HG03565 (cell line): ENCODE results near the gene CMC2.
A peak's percentile ranks its signal among the peaks of the same experiment; 100 is the strongest.

Experiments used
- ATAC-seq: cut with Tn5 transposase; IDR thresholded peaks from one replicate; pipeline ENCODE4 v1.9.1; 2021; ENCODE audit warnings: mild to moderate bottlenecking, moderate library complexity; ENCODE audit not compliant: unreplicated experiment

Gene CMC2

DNA sequence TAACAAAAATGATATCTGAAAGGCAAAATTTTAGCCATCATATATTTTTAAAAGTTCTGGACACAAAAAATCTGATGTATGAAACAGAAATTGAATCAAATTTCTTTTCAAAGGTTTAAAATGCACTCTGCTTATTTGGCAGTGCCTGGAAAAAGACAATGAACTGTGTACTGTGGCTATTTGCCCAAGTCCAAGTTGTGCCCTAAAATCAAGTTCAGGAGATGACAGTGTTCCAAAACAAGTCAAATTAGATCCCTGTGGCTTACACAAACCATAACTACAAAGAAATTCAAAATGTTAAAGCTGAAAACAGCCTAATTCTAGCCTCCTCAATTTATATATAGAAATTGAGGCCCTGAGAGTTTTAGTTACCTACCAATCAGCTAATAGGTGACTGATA lies 25.6 kb downstream of the CMC2 start:
- no peak for ATAC-seq

DNA sequence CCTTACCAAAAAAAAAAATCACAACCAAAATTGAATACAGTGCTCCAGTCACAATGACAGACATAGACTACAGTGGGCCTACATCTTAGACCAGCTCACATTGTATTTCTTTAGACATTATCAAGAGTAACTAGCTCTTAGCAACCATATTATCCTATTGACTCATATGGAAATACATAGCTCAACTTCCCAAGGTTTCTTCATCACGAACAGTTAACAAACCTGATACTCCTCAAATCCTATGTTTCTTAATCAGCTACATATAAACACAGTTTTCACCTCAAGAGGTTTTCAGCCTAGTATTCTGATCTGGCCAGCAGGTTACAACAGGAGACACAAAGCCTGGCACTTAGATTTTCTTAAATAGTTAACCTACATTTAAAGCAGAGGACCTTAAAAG lies 29.7 kb downstream of the CMC2 start:
- no peak for ATAC-seq

DNA sequence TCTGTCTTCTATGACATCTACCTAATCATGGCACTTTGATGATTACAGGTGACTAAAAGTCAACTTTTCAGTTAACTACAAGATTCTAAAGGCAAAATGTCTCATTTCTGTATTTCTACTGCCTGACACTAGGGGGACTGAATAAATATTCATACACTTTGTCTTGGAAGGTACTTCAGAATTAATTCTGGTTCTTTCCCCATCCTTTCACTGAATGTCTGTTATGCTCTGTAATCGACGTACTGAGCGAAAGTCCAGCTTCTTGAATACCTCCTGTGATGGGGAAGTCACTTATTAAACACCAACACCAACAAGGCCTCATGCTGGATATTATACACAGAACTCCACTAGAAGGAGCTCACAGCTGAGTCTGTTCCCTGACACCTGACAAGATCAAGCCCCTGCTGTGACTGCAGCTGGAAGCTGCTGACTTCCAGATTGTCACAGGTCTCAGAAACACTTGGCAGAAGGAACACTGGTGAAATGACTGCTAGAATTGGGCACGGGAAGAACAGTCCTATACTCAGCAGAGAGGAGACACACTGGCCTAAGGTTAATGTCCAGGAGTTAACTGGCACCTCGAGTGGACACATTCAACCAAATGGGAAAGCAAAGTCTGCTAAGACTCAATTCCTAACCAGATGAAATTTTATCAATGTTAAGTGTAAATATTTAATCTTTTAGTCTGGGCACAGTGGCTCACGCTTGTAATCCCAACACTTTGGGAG lies 31.9 kb downstream of the CMC2 start:
- ATAC-seq: no peak

DNA sequence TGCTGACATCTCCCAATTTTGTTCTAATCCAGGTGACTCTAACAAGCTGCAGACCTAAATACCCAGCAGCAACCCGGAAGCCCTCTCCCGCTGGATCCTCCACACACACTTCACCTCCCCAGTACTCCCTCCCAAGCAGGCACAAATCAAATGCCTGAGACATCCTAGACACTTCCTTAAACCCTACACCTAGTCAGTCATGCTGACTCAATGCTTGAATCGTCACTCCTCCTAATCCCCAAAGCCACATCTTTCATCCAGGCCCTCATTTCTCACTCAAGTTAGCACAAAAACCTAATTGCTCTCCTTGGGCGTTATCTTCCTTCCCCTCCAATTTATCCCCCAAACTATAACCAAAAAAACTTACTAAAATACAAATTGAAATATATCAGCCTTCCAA lies 32.7 kb downstream of the CMC2 start:
- ATAC-seq: no peak

DNA sequence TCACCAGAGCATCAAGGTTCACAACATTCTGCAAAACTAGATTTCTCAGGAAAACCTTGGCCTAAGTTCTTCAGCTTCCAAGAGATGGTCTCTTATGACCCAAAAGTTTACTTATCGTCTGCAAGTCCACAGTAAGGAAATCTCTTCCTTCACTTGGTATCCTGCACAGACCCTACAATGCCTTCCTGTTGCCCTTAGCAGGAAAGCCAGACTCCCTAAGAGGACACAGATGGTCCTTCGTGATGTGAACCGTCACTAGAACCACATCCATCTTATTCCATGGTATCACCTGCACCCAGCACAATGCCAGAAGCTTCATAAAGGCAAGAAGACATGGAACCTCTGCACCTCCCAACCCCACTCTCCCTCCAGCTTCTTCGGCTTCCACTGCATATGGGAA lies 34.1 kb downstream of the CMC2 start:
- no peak for ATAC-seq

DNA sequence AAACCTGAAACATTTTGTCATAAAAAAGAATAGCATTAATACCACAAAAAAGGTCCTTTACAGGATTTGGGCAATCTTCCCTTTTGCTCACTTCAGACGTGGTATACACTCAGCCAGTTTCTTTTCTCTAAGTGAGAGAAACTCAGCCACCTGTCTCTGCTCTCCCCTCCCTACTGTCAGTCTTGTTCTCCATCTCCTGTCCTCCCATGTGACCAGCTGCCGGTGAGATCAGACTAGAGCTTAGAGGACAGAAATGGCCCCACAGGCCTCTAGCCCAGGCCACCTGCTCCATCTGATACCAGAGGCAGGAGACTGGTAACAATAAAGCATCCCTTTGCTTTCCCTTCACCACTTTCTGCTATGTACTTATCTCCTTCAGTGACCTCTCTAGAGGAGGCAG lies 34.9 kb downstream of the CMC2 start:
- ATAC-seq: peak; percentile 57

DNA sequence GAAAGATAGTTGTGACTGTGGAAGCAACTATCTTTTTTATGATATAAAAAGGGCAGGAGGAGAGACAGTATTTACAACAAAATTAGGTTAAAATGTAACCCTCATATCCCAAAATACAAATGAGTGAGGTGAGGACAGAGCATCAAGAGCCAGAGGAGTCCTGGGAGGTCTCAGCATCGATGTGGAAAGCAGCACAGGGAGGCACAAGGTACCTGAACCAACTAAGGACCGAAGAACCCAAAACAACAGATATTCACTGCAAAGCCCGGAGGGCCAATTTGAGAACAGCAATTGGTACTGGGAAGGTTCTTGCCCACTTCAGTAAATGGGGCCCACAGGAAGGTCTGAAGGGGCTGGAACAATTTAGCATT lies 37.6 kb downstream of the CMC2 start:
- ATAC-seq: no peak

DNA sequence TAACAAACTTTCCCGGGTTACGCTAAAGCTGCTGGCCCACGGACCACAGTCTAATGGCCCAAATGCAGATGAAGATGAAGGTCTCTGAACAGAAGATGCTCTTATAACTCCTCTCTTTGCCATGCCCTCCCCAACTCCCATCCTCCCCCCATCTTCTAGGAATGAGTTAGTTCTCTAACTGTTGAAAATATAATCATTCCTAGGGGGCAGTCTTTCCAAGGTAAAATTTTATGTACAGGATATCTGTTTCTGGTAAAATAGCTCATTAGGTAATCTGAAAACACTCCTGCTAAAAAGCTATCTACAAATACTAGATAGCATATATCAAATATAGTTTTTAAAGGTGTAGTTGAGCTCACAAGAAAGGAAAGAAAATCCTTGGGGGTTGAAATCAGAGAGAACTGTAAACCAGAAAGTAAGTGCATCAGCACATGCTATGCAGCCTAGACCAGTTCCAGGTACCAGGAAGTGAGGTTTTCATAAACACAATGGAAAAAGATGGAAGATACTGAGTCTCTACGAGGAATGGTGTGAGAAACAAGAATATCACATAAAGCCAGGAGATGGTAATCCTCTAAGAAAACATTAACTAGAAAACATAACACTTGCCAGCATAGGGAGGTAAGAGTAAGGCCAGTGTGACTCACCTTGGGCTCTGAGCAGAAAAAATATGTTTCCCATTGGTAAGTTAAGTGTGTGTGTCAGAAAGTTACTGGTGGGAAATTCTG lies 38.1 kb downstream of the CMC2 start:
- no peak for ATAC-seq

DNA sequence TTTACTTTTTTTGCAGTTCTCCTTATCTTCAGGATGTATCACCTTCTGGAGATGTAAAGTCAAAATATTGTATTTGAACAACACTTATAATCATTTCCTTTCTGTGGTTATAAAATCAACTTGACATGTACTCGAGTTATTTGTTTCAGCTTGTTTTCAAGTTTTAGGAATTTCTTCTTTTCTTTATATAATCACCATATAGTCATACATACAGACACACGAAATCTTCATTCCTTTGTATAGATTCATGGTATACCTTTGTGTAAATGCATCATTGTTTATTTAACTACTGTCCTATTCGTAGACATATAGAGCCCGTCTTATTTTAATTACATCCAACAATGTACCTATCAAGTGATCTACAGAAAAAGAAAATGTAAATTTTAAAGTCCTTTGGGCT lies 40.1 kb downstream of the CMC2 start:
- no peak for ATAC-seq

DNA sequence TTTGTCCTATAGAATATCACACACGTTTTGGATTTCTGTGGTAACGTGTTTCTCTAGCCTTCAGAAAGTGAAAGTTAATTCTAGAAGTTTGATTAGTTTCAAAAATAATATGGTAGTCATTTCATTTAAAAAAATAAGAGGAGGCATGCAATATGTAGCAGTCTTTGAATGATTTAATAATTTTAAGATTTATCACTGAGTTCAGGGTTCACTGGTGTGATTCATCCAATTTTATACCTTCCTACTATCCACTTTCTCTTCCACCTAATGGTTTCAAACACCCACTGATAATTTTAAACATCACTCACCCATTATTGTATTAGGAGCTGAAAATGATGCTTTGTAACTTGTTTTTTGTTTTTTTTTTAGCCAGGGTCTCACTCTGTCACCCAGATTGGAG lies 42.3 kb downstream of the CMC2 start:
- no peak for ATAC-seq

DNA sequence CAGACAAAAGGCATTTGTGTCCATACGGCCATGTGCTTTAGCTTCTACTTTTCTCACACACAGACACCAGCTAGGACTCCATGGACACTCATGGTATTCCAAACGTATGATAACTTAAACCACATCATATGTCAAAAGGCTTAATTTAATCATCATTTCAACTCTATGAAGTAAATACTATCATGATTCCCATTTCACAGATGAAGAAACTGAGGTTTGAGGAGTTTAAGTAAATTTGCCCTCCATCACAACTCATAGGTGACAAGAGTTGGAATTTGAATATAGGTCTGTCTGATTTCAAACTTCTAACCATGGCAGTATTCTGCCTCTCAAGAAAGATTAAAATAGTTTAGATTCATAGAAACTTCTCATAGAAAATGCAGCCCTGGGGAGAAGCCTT lies 43.8 kb downstream of the CMC2 start:
- ATAC-seq: no peak

DNA sequence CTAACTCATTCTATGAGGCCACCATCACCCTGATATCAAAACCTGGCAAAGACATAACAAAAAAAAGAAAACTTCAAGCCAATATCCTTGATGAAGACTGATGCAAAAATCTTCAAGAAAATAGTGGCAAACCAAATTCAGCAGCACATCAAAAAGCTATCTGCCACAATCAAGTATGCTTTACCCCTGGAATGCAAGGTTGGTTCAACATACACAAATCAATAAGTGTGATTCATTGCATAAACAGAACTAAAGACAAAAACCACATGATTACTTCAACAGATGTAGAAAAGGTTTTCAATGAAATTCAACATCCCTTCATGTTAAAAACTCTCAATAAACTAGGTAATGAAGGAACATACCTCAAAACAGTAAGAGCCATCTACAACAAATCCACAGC lies 48.4 kb downstream of the CMC2 start:
- ATAC-seq: no peak

DNA sequence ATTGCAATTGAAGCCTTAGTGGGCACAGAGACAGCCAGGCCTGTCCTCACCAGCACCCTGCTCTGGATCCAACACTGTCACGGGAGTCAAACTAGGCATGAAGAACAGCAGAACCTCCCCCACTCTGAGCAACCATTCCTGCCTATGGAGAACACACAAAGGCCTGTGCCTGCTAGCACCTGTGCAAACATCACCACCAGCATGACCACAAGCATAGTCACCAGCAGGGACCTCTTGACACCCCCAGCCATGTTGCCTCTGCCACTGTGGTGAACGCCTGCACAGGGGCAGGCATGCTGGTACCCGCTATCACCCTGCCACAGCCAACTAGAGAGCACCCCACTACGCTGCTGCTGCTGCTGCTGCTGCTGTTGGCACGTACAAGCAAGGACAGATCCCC lies 51.7 kb downstream of the CMC2 start:
- no peak for ATAC-seq

DNA sequence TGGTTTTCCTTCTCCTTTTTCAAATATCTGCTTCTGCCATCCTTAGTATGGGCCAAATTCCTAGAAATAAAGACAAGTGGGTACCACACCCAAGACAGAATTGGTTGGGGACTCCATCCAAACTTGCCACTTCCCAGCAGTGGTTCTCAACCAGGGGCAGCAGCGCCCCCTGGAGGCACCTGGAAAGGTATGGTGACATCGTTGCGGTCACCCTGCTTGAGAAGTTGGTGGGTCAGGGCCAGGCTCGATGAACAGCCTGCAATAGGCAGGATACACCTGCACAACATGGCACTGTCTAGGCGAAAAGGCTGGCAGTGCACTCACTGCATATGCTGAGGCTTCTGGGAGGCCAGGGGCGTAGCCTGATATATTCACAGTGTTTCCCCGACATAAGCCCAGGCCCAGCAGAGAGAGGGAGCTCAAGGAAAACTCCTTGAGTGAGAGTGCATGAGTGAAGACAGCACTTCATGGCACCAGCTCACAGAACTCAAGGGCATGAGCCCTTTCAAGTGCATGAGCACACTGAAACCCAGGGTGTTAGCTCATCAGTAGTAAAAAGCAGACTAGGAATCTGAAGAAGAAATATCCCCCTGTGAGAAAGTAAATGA lies 57.7 kb downstream of the CMC2 start:
- no peak for ATAC-seq

DNA sequence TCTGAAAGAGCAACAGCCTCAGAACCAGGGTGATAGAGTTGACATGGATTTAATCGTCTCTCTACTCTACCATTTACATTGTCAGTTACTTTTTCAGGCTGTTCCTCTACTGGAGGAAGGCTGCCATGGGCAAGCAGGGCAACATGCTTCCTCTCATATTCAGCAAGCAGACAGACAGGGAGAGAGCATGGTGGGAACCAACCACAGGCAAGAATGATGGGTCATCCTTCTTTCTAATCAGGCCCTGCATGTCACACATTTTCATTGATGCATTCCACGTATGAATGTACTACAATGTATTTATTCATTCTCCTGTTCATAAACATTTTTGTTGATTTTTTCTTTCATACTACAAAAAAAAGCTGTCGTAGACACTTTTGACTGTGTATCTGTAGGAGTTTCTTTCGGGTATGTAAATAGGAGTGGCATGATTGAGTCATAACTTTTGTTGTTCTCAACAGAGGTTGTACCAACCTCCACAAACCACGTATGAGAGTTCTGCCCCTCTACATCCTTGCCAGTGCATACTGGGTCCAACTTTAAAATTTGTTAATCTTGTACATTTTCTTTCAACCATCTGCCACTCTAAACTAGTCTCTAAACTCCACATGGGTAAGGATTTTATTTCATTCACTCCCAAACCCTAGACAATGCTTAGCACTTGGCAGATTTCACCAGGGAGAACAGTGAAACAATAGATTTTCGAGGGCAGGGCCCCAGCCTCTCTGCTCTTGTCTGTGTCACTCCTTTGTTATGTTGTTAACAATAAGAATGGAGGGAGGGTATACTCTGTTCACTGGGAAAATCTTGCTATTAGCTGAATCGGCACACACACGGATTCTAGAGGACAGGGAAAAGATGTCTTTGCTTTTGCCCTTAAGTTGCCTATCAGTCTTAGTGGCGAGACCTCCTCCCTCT lies 58.7 kb downstream of the CMC2 start:
- no peak for ATAC-seq

DNA sequence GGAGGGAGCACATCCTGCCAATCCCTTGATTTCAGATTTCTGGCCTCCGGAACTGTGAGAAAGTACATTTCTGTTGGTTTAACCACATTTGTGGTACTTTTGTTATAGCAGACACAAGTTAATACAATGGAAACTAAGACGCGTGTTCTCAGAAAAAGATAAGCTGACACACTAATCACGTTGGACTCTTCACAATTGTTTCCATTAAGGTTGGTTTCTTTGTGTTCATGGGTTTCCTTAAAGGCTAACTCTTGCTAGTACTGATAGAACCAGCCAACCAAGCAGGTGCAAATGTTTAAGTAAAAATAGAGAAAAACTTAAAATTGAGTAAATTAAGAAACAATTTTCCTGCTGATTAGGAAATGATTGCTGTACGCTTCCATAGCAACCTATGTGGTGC lies 59.4 kb downstream of the CMC2 start:
- no peak for ATAC-seq

DNA sequence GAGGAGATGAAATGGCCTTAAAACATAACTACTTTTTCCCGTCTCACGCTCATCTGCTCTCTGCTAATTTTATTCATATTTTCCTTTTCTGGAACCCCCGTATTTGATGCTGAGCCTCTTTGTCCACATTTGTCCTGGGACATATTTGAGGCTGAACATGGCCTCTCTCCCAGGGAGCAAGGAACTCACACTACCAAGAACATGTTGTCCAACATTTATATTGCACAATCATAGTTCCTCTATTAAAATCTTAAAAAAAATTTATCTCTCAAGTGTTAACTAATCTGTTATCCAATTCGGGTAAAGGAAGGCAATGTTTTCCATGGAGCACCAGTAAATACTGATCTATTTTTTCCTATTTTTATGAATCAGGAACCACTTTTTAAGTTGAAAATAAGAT lies 60.2 kb downstream of the CMC2 start:
- ATAC-seq: no peak

DNA sequence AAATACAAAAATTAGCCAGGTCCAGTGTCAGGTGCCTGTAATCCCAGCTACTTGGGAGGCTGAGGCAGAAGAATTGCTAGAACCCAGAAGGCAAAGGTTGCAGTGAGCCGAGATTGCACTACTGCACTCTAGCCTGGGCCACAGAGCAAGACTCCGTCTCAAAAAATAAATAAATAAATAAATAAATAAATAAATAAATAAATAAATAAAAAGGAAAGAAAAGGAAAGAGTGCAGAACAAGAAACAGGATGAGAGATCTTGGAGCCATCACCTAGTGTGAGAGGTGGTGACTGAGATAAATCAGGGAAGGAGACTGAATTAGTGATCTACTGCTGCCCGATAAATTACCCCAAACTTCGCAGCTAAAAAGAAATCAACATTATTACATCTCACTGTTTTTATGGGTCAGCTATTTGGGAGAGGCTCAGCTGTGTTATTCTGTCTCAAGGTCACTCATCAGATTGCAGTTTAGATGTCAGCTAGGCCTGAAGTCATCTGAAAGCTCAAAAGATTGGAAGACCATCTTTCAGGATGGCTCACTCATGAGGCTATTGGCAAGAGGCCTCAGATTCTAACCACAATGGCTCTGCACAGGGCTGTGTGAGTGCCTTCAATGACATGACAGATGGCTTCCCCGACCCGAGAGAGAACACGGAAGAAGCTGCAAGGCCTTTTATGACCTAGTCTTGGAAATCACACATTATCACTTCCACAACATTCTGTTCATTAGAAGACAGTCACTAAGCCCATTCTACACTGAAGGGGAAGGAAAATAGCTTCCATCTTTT lies 66.4 kb downstream of the CMC2 start:
- no peak for ATAC-seq

DNA sequence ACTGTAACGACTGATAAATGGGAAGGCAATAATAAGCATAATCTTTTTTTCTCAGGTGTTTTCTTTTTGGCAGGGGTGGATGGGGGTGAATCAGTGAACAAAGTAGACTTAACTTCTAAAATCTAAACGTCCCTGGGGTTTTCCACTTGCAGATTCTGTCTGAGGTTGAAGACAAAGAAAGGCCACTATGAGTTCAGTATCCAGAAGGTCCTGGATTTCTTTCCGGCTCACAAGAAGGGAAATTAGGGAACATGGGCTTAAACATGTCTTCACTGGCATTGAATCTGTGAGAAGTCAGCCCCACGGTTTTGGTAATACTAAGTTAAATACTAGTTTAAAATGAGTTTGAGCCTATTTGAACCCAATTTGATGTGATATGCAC lies 67.8 kb downstream of the CMC2 start:
- ATAC-seq: no peak

DNA sequence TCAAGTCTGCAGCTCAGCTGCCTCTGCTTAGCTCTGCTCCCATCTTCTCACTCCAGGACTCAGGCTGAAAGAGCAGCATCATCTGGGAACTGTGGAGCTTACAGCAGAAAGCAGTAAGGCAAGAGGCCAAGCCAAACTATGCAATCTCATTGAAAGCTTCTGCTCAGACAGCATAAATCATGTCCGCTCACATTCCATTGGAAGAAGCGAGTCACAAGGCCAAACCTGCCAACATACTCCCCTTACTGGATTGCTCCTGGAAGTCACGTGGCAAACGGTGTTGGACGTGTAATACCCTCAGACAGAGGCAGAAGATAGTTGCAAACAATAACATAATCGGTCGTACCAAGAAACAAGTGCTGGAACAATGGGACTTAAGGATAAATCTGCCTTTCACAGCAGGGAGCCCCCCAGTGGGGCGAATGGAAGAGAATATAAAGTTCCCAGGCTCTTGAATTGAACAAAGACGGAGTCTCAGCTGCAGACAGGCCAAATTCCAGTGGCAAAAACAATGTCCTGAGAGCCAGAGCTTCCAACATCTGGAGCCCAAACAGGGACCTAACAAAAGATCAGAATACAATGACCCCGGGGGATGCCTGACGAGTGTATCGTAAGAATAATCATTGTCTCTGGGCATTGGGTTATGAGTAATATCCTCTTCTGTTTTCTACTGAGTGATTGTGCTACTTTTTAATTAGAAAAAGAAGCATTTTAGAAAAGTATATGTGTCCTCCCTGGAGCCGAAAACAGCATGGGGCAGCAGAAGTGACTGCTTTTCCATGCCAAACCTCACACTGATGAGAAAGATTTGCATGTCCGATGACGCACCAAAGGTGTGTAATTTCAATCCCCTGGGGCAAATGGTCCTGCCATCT lies 68.4 kb downstream of the CMC2 start:
- ATAC-seq: no peak
